ENCODE measurements around the gene COLGALT1.

COLGALT1 gene

GRCh38 chr19:17605761-17606589 lies 50.5 kb downstream of the COLGALT1 start (continued):
- TF ChIP-seq ZNF560 (tag by site-specific recombination; IDR thresholded peaks at IDR 0.05; ENCODE audit: borderline replicate concordance) = no peak
- TF ChIP-seq ZNF223 (tag by site-specific recombination; IDR thresholded peaks at IDR 0.05) = no peak
- TF ChIP-seq ZNF324 (tag by site-specific recombination; IDR thresholded peaks at IDR 0.05) = peak; percentile 83; the same call in 1 of the 2 replicates
- no peak for TF ChIP-seq ZNF48 (tag by site-specific recombination; IDR thresholded peaks at IDR 0.05)
- TF ChIP-seq ZNF488 (tag by site-specific recombination; IDR thresholded peaks at IDR 0.05) = no peak
- no peak for TF ChIP-seq ZNF211 (tag by site-specific recombination; IDR thresholded peaks at IDR 0.05; ENCODE audit: low read depth)
- no peak for TF ChIP-seq ZNF112 (tag by site-specific recombination; IDR thresholded peaks at IDR 0.05)
- TF ChIP-seq ZNF624 (tag by site-specific recombination; IDR thresholded peaks at IDR 0.05) = no peak
- TF ChIP-seq ZNF19 (tag by site-specific recombination; IDR thresholded peaks at IDR 0.05; ENCODE audit: low read depth) = no peak
- peak; percentile 99 for TF ChIP-seq KLF9 (tag by site-specific recombination; IDR thresholded peaks at IDR 0.05; ENCODE audit: low read depth)
- peak; percentile 77; the same call in 1 of the 2 replicates for TF ChIP-seq ZNF449 (tag by site-specific recombination; IDR thresholded peaks at IDR 0.05)
- peak; percentile 47; the same call in 1 of the 2 replicates for TF ChIP-seq PRDM10 (tag by site-specific recombination; IDR thresholded peaks at IDR 0.05)
- no peak for TF ChIP-seq ZNF132 (tag by site-specific recombination; IDR thresholded peaks at IDR 0.05; ENCODE audit: borderline replicate concordance)
- no peak for TF ChIP-seq ZNF433 (tag by site-specific recombination; IDR thresholded peaks at IDR 0.05; ENCODE audit: low read depth)
- no peak for TF ChIP-seq ZNF175 (tag by site-specific recombination; IDR thresholded peaks at IDR 0.05)
- TF ChIP-seq SCRT2 (tag by site-specific recombination; IDR thresholded peaks at IDR 0.05) = peak; percentile 97
- peak; percentile 96 for TF ChIP-seq ZNF692 (tag by site-specific recombination; IDR thresholded peaks at IDR 0.05)
- TF ChIP-seq ZNF148 (tag by site-specific recombination; IDR thresholded peaks at IDR 0.05; ENCODE audit: borderline replicate concordance) = no peak
- TF ChIP-seq ZNF138 (tag by site-specific recombination; IDR thresholded peaks at IDR 0.05; ENCODE audit: borderline replicate concordance) = no peak
- no peak for TF ChIP-seq ZNF626 (tag by site-specific recombination; IDR thresholded peaks at IDR 0.05)
- no peak for TF ChIP-seq ZNF26 (tag by site-specific recombination; IDR thresholded peaks at IDR 0.05)
- TF ChIP-seq ZNF426 (tag by site-specific recombination; IDR thresholded peaks at IDR 0.05) = no peak
- no peak; the same call in 1 of the 2 replicates for TF ChIP-seq ZNF398 (tag by site-specific recombination; IDR thresholded peaks at IDR 0.05)
- TF ChIP-seq KLF8 (tag by site-specific recombination; IDR thresholded peaks at IDR 0.05) = peak; percentile 97
- TF ChIP-seq ZSCAN16 (tag by site-specific recombination; IDR thresholded peaks at IDR 0.05) = peak; percentile 57; the same call in 1 of the 2 replicates
